Ramos (cell line): ENCODE measurements around the gene LHFPL3.
"Not testable (repeated sequence)": the region's sequence is repeated elsewhere in the genome, so short reads cannot be mapped to it uniquely, and the experiment has no call there.

Source experiments
- in situ Hi-C: fragments of 300-500 bp; cut with MboI; formaldehyde crosslinking; loops from one replicate; pipeline ENCODE4 v1.14.3; 2022; ENCODE audit warnings: low sequenced_read_pairs; ENCODE audit not compliant: unreplicated experiment

LHFPL3 gene

GRCh38 chr7:104328296-104328969 lies at the start of gene LHFPL3:
Gene LHFPL3 (plus strand): TSS chr7:104328603.
- in situ Hi-C loops, result no loop called here

DNA sequence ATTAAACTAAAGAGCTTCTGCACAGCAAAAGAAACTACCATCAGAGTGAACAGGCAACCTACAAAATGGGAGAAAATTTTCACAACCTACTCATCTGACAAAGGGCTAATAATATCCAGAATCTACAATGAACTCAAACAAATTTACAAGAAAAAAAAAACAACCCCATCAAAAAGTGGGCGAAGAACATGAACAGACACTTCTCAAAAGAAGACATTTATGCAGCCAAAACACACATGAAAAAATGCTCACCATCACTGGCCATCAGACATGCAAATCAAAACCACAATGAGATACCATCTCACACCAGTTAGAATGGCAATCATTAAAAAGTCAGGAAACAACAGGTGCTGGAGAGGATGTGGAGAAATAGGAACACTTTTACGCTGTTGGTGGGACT lies 46.7 kb upstream of the LHFPL3 start:
- in situ Hi-C loops, result not testable (repeated sequence)

GRCh38 chr7:104286839-104287238 lies 41.6 kb upstream of the LHFPL3 start:
- in situ Hi-C loops, result no loop called here

- in situ Hi-C loops, result no loop called here
Observed at GRCh38 chr7:104288137-104288536, 40.3 kb upstream of the LHFPL3 start.

- in situ Hi-C loops, result no loop called here
Observed at GRCh38 chr7:104294291-104294690, 34.1 kb upstream of the LHFPL3 start.

- in situ Hi-C loops, result no loop called here
Observed at GRCh38 chr7:104296266-104296665, 32.1 kb upstream of the LHFPL3 start.

- in situ Hi-C loops, result no loop called here
Observed at GRCh38 chr7:104296900-104297299, 31.5 kb upstream of the LHFPL3 start.

DNA sequence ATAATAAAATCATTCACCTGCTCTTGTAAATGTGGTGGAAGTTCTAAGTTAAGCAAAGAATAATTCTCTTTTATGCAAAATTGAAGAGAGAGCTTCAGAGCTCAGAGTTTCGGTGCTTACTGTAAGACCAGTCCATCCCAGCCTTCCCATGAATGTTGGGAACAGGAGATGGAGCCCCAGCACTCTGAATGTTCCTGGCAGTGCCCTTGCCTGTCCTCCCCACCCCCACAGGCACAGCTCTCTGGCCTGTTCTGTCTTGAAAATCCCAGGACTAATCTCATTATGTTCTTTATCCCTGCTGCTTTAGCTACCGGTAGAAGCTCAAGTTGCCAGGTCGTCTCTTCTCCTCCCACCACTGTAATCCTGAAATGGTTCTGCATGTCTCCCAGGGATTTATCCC lies 29.1 kb upstream of the LHFPL3 start:
- in situ Hi-C loops, result no loop called here

DNA sequence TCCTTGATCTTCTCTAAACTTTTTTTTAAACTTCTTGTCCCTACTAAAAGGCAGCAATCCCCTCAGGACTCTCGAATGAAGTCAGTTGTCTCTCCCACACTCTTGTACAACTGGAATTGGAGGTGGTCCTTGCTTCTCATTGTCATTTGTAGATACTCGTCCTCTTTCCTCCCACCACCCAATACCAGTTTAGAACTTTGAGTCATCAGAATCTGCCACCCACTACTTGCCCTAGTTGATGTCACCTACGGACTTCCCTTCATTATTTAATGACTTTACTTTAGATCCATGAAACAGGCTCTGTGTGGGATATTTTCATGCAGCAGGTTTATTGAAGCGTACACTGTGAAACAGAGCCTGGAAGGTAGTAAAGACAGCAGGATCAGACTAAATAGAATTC lies 28.6 kb upstream of the LHFPL3 start:
- in situ Hi-C loops, result no loop called here

- in situ Hi-C loops, result no loop called here
Observed at GRCh38 chr7:104306793-104307192, 21.6 kb upstream of the LHFPL3 start.

- in situ Hi-C loops, result no loop called here
Observed at GRCh38 chr7:104317948-104318629, 10.3 kb upstream of the LHFPL3 start.

- in situ Hi-C loops, result no loop called here
Observed at GRCh38 chr7:104327534-104327933, 869 bp upstream of the LHFPL3 start.

DNA sequence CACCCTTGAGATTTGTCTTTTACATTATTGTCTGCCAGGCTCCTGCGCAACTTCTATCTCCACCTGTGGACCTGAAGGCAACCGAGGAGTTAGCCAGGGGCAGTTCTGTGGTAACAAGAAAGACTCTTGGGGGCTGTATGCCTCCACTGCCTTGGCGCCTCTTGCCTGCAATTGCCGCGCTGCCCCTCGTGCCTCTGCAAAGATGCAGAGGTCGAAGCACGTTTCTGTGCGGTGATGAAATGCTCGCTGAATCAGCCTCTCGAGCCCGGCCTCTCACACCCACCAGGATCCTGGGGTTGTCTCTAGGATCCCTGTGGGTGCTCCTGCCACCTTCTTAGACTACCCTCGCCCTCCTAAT lies 486 bp upstream of the LHFPL3 start:
- in situ Hi-C loops, result no loop called here

DNA sequence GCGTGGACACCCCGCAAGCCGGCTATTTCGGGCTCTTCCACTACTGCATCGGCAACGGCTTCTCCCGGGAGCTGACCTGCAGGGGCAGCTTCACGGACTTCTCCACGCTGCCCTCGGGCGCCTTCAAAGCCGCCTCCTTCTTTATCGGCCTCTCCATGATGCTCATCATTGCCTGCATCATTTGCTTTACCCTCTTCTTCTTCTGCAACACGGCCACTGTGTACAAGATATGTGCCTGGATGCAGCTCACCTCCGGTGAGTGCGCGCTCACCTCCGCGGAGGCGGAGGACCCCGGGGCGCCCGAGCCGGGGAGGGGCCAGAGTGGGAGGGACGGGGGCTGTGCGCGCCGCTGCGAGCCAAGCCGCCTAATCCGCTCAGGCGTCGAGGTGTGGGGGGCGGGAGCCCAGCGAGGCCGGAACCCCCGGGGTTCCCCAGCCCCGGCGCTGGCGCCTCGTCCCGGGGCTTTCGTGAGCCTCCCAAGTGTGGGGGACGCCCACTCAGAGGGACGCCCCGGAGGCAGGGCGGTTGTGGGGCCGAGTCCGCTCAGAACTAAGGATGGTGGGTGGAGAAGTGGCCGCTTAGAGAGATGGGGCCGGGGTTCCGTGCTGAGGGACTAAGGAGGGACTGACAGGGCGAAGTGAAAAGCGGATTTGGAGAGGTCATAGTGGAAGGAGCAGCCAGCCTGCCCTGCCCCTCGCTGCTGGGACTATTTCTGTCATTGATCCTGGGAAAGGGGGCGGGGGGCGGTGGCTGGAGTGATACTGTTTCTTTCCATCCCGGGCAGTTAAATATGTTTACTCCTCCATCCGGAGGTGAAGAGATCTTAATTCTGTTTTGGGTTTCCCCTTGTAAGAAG lies 795 bp downstream of the LHFPL3 start:
- in situ Hi-C loops, result no loop called here

DNA sequence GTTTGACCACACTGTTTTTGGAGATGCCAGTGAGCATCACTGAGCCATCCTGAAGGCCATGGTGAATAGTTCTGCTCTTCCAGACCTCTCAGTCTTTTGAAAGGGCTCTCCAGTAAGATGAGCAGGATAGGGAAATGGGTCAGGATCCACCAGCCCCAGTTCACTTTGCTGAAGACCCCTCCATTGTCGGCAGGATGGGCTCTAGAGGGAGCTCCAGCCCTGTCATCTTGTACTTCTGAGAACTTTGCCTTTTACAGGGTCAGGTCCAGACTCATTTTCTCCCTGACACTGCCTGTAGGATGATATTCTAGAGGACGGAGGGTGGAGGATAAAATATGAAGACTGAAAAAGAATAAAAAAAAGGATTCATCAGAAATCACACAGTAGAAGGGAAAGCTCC lies 13.1 kb downstream of the LHFPL3 start:
- in situ Hi-C loops, result no loop called here

DNA sequence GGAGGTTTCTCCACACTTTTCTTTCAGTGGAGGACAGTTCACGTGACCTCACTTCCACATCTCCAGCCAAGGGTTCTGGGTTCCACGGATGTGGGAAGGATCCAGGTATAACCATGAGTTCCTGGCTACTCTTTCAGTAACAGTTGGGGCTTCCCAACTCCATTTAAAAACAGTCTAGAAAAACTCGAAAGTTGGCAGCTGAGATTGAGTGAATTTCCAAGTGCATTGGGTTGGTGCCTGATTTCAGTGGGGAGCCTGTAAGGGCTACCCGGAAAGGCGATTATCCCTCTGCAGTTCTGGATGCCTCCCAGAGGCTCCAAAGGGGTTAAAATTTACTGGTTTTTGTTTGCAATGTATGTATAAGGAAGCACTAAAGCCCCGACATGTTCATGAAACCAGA lies 24.3 kb downstream of the LHFPL3 start:
- in situ Hi-C loops, result no loop called here

GRCh38 chr7:104357166-104357565 lies 28.8 kb downstream of the LHFPL3 start:
- in situ Hi-C loops, result no loop called here

- in situ Hi-C loops, result no loop called here
Observed at GRCh38 chr7:104358446-104359132, 30.2 kb downstream of the LHFPL3 start.

- in situ Hi-C loops, result no loop called here
Observed at GRCh38 chr7:104362756-104363155, 34.4 kb downstream of the LHFPL3 start.

DNA sequence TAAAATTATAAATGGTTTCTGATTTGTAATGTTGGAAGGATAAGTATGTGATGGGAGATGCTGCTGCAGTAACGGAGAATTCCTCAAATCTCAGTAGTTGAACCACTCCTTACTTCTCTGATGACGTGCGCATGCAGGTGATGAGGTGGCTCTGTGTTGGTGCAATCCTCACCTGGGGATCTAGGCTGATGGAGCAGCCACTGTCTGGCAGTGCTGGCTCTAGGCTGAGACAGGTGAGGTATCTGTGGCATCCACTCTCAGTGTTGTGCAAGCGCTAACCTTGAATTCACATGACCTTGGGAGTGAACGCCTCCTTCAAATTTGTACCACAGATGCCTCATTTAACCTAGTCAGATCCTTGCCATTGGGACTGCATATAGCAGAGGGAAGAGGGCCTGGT lies 35.0 kb downstream of the LHFPL3 start:
- in situ Hi-C loops, result no loop called here

DNA sequence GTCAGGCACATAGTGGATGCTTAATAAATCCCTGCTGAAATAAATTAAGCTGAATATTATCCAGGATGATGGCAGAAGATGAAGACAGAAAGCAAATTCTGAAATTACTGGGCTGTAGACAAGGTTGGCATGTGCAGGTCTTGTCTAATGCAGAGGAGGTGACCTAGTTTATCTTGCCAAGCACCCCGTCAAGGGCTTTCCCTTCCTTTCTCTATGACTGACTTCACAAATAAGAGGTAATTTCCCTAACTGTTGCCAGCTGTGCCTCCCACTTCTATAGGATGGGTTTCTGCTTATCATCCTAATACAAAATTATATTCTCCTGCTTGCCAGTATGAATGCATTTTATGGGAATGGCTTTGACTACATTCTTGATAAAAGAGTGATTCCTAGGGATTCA lies 38.0 kb downstream of the LHFPL3 start:
- in situ Hi-C loops, result no loop called here
